ENCODE results near the gene GTF2IRD1. TPM values are rescaled to one million over a fixed set of nuclear protein-coding genes. Genes with fewer than 3 reads are reported as not detected.

The GTF2IRD1 gene
- total and polyA plus RNA-seq, 9 of the 15 experiments (the other 6 are each of a cell fraction or from before 2014, with no cell fraction given), result 9.1 to 30.2 (median 14.0) TPM

DNA sequence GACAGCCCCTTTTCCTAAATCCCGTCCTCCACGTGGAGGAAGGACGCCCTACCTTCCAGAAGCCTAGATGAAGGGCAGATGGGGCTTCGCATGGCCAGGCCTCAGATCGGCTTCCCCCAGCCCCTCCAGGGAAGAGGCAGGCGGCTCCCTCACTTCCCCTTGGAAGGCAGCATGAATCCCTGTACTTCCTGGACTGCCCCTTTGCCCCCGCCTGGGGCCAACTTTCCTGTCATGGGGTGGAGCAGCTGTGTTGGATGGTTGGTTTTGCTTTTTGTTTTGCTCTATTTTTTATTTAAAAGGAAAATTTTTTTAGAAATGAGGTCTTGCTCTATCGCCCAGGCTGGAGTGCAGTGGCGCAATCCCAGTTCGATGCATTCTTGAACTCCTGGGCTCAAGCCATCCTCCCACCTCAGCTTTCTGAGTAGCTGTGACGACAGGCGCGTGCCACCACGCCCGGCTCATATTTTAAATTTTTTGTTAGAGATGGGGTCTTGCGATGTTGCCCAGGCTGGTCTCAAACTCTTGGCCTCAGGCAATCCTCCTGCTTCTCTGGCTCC lies 27.2 kb downstream of the GTF2IRD1 start:
- H4K20me1 ChIP-seq (replicated peaks; ENCODE audit: control insufficient read depth, insufficient read depth, low read length), result peaks cover 16% of the 10 kb centered on the region
- H3K27me3 ChIP-seq (ENCODE audit: control insufficient read depth in 2 of 2, insufficient read depth in 2 of 2, low read length in 2 of 2), result no peaks in the 10 kb centered on the region
- H3K27ac ChIP-seq (ENCODE audit: extremely low read depth, low read depth, low read length), result no peak overlapping the region
- intact Hi-C loops (cut with micrococcal nuclease) (no loop called here), in situ Hi-C loops (cut with MboI) (no loop called here)
- 0 out of 2 replicates have a peak, but pooled peaks have one; percentile 17 for TF ChIP-seq CEBPB (tag; IDR thresholded peaks at IDR 0.05)
- no peak for TF ChIP-seq ILF3 (IDR thresholded peaks at IDR 0.05; ENCODE audit: borderline replicate concordance)
- no peak for TF ChIP-seq TEAD4 (IDR thresholded peaks at IDR 0.05; ENCODE audit: low read length)
- no peak for TF ChIP-seq TEAD4 (CRISPR knock-in tag; IDR thresholded peaks at IDR 0.05; ENCODE audit: borderline replicate concordance)
- no peak overlapping the region for H2AFZ ChIP-seq (ENCODE audit: low read depth, low read length)
- BruUV-seq (replicated peaks), result no TSS peak
- POLR2A ChIA-PET, result interaction anchor here (0.6 to 1.1 kb wide), 2 partner anchors 9 to 13 kb away, joined by 4 read pairs; no protein-coding TSS in a partner anchor
- no peak for DNase-seq (ENCODE audit: extremely low read depth in 1 of 4, low spot score in 3 of 4)
- no peak overlapping the region for H3K4me3 ChIP-seq
- ATAC-seq, result no peak
- no peaks in the 10 kb centered on the region for H3K9me3 ChIP-seq (replicated peaks; ENCODE audit: control insufficient read depth, insufficient read depth, low read depth, low read length)
- no peaks in the 10 kb centered on the region; the same call in 2 of the 3 replicates for H3K79me2 ChIP-seq (ENCODE audit: control insufficient read depth, insufficient read depth, low read length)
- WGBS (ENCODE audit: insufficient coverage, low coverage, missing lambda C conversion rate), result 70% methylated on average over 16 of the region's 16 CpGs
- FAIRE-seq, result no peak
- H3K9ac ChIP-seq (ENCODE audit: insufficient read depth in 1 of 2, low read depth in 2 of 2, low read length in 2 of 2), result peak overlapping the region in 1 of 2 experiments; percentile 78; a peak in 1 of 4 replicates
- peaks cover 8 to 31% of the 10 kb centered on the region in 2 experiments; a peak in 4 of 5 replicates for H3K4me1 ChIP-seq (replicated peaks in 1 of 2; ENCODE audit: control insufficient read depth in 2 of 2, insufficient read depth in 2 of 2, low read length in 2 of 2)
- CTCF ChIA-PET (ENCODE audit: low intra/inter-chr PET ratio), result no interaction called here
- no peaks in the 10 kb centered on the region for H3K9me1 ChIP-seq (ENCODE audit: control insufficient read depth, insufficient read depth, low read length)
- peaks cover 2% of the 10 kb centered on the region; the same call in 1 of the 3 replicates for H3K36me3 ChIP-seq (ENCODE audit: control insufficient read depth, insufficient read depth, low read length)
- no peak overlapping the region for H3K4me2 ChIP-seq (ENCODE audit: insufficient read depth, low read length)
